ENCODE results near the gene PPP1R13B.

Gene PPP1R13B

GRCh38 chr14:103840014-103840413 is 7.4 kb downstream of the PPP1R13B start:
- no peak overlapping the region for H3K4me3 ChIP-seq (ENCODE audit: low read depth in 1 of 2, low read length in 2 of 2)
- H3K36me3 ChIP-seq (ENCODE audit: control insufficient read depth in 1 of 2, insufficient read depth in 2 of 2, low read length in 2 of 2): no peaks in the 10 kb centered on the region
- no peaks in the 10 kb centered on the region for H3K27me3 ChIP-seq (ENCODE audit: low read depth, low read length)
- H3K4me1 ChIP-seq (ENCODE audit: control insufficient read depth in 1 of 2, insufficient read depth in 2 of 2, low read length in 2 of 2): no peaks in the 10 kb centered on the region
- no peaks in the 10 kb centered on the region for H3K9me3 ChIP-seq (ENCODE audit: control insufficient read depth in 1 of 2, low read length in 2 of 2)
- H3K27ac ChIP-seq (ENCODE audit: low read length): no peak overlapping the region

GRCh38 chr14:103839579-103839978 is 7.8 kb downstream of the PPP1R13B start:
- no peaks in the 10 kb centered on the region for H3K4me1 ChIP-seq (ENCODE audit: control insufficient read depth in 1 of 2, insufficient read depth in 2 of 2, low read length in 2 of 2)
- no peak overlapping the region for H3K27ac ChIP-seq (ENCODE audit: low read length)
- no peaks in the 10 kb centered on the region for H3K36me3 ChIP-seq (ENCODE audit: control insufficient read depth in 1 of 2, insufficient read depth in 2 of 2, low read length in 2 of 2)

GRCh38 chr14:103838117-103838516 is 9.3 kb downstream of the PPP1R13B start:
- Histone ChIP-seq H3K27me3 (ENCODE audit: low read depth, low read length) (no peaks in the 10 kb centered on the region), H3K9me3 (ENCODE audit: control insufficient read depth in 1 of 2, low read length in 2 of 2) (no peaks in the 10 kb centered on the region), H3K36me3 (ENCODE audit: control insufficient read depth in 1 of 2, insufficient read depth in 2 of 2, low read length in 2 of 2) (no peaks in the 10 kb centered on the region), H3K4me1 (ENCODE audit: control insufficient read depth in 1 of 2, insufficient read depth in 2 of 2, low read length in 2 of 2) (no peaks in the 10 kb centered on the region), H3K27ac (ENCODE audit: low read length) (no peak overlapping the region), H3K4me3 (ENCODE audit: low read depth in 1 of 2, low read length in 2 of 2) (no peak overlapping the region)

More at GRCh38 chr14:103839579-103839978, 7.8 kb downstream of the PPP1R13B start:
- Histone ChIP-seq H3K27me3 (ENCODE audit: low read depth, low read length) (no peaks in the 10 kb centered on the region), H3K4me3 (ENCODE audit: low read depth in 1 of 2, low read length in 2 of 2) (no peak overlapping the region), H3K9me3 (ENCODE audit: control insufficient read depth in 1 of 2, low read length in 2 of 2) (no peaks in the 10 kb centered on the region)

GRCh38 chr14:103836976-103837725 is 10.2 kb downstream of the PPP1R13B start:
- Histone ChIP-seq H3K36me3 (ENCODE audit: control insufficient read depth in 1 of 2, insufficient read depth in 2 of 2, low read length in 2 of 2) (no peaks in the 10 kb centered on the region), H3K4me1 (ENCODE audit: control insufficient read depth in 1 of 2, insufficient read depth in 2 of 2, low read length in 2 of 2) (no peaks in the 10 kb centered on the region), H3K9me3 (ENCODE audit: control insufficient read depth in 1 of 2, low read length in 2 of 2) (no peaks in the 10 kb centered on the region), H3K27ac (ENCODE audit: low read length) (no peak overlapping the region), H3K27me3 (ENCODE audit: low read depth, low read length) (no peaks in the 10 kb centered on the region), H3K4me3 (ENCODE audit: low read depth in 1 of 2, low read length in 2 of 2) (no peak overlapping the region)

- Histone ChIP-seq H3K9me3 (ENCODE audit: control insufficient read depth in 1 of 2, low read length in 2 of 2) (no peaks in the 10 kb centered on the region), H3K27ac (ENCODE audit: low read length) (no peak overlapping the region), H3K4me1 (ENCODE audit: control insufficient read depth in 1 of 2, insufficient read depth in 2 of 2, low read length in 2 of 2) (no peaks in the 10 kb centered on the region), H3K4me3 (ENCODE audit: low read depth in 1 of 2, low read length in 2 of 2) (no peak overlapping the region), H3K27me3 (ENCODE audit: low read depth, low read length) (no peaks in the 10 kb centered on the region), H3K36me3 (ENCODE audit: control insufficient read depth in 1 of 2, insufficient read depth in 2 of 2, low read length in 2 of 2) (no peaks in the 10 kb centered on the region)
These were observed 12.4 kb downstream of the PPP1R13B start for GRCh38 chr14:103834956-103835355.

- Histone ChIP-seq H3K4me1 (ENCODE audit: control insufficient read depth in 1 of 2, insufficient read depth in 2 of 2, low read length in 2 of 2) (no peaks in the 10 kb centered on the region), H3K4me3 (ENCODE audit: low read depth in 1 of 2, low read length in 2 of 2) (no peak overlapping the region), H3K9me3 (ENCODE audit: control insufficient read depth in 1 of 2, low read length in 2 of 2) (no peaks in the 10 kb centered on the region), H3K36me3 (ENCODE audit: control insufficient read depth in 1 of 2, insufficient read depth in 2 of 2, low read length in 2 of 2) (no peaks in the 10 kb centered on the region), H3K27me3 (ENCODE audit: low read depth, low read length) (no peaks in the 10 kb centered on the region), H3K27ac (ENCODE audit: low read length) (no peak overlapping the region)
These were observed 13.7 kb downstream of the PPP1R13B start for GRCh38 chr14:103833711-103834110.

GRCh38 chr14:103832046-103832445 is 15.3 kb downstream of the PPP1R13B start:
- H3K27me3 ChIP-seq (ENCODE audit: low read depth, low read length): no peaks in the 10 kb centered on the region
- no peaks in the 10 kb centered on the region for H3K9me3 ChIP-seq (ENCODE audit: control insufficient read depth in 1 of 2, low read length in 2 of 2)
- no peak overlapping the region for H3K27ac ChIP-seq (ENCODE audit: low read length)
- peaks cover 0 to 4% of the 10 kb centered on the region in 2 donors for H3K4me1 ChIP-seq (ENCODE audit: control insufficient read depth in 1 of 2, insufficient read depth in 2 of 2, low read length in 2 of 2)
- H3K36me3 ChIP-seq (ENCODE audit: control insufficient read depth in 1 of 2, insufficient read depth in 2 of 2, low read length in 2 of 2): no peaks in the 10 kb centered on the region
- no peak overlapping the region for H3K4me3 ChIP-seq (ENCODE audit: low read depth in 1 of 2, low read length in 2 of 2)

GRCh38 chr14:103830511-103831270 is 16.7 kb downstream of the PPP1R13B start:
- Histone ChIP-seq H3K27me3 (ENCODE audit: low read depth, low read length) (no peaks in the 10 kb centered on the region), H3K4me3 (ENCODE audit: low read depth in 1 of 2, low read length in 2 of 2) (no peak overlapping the region), H3K36me3 (ENCODE audit: control insufficient read depth in 1 of 2, insufficient read depth in 2 of 2, low read length in 2 of 2) (no peaks in the 10 kb centered on the region), H3K27ac (ENCODE audit: low read length) (no peak overlapping the region), H3K4me1 (ENCODE audit: control insufficient read depth in 1 of 2, insufficient read depth in 2 of 2, low read length in 2 of 2) (peaks cover 0 to 4% of the 10 kb centered on the region in 2 donors), H3K9me3 (ENCODE audit: control insufficient read depth in 1 of 2, low read length in 2 of 2) (no peaks in the 10 kb centered on the region)

- no peaks in the 10 kb centered on the region for H3K36me3 ChIP-seq (ENCODE audit: control insufficient read depth in 1 of 2, insufficient read depth in 2 of 2, low read length in 2 of 2)
- peak overlapping the region; percentile 72 for H3K27ac ChIP-seq (ENCODE audit: low read length)
- no peaks in the 10 kb centered on the region for H3K27me3 ChIP-seq (ENCODE audit: low read depth, low read length)
- H3K4me1 ChIP-seq (ENCODE audit: control insufficient read depth in 1 of 2, insufficient read depth in 2 of 2, low read length in 2 of 2): peaks cover 0 to 4% of the 10 kb centered on the region in 2 donors
- no peak overlapping the region for H3K4me3 ChIP-seq (ENCODE audit: low read depth in 1 of 2, low read length in 2 of 2)
- H3K9me3 ChIP-seq (ENCODE audit: control insufficient read depth in 1 of 2, low read length in 2 of 2): no peaks in the 10 kb centered on the region
These were observed 18.9 kb downstream of the PPP1R13B start for GRCh38 chr14:103828315-103828967.

GRCh38 chr14:103825101-103825500 is 22.3 kb downstream of the PPP1R13B start:
- H3K27me3 ChIP-seq (ENCODE audit: low read depth, low read length): no peaks in the 10 kb centered on the region
- no peak overlapping the region for H3K27ac ChIP-seq (ENCODE audit: low read length)
- no peaks in the 10 kb centered on the region for H3K9me3 ChIP-seq (ENCODE audit: control insufficient read depth in 1 of 2, low read length in 2 of 2)
- H3K4me1 ChIP-seq (ENCODE audit: control insufficient read depth in 1 of 2, insufficient read depth in 2 of 2, low read length in 2 of 2): peaks cover 3 to 9% of the 10 kb centered on the region in 2 donors
- no peaks in the 10 kb centered on the region for H3K36me3 ChIP-seq (ENCODE audit: control insufficient read depth in 1 of 2, insufficient read depth in 2 of 2, low read length in 2 of 2)
- H3K4me3 ChIP-seq (ENCODE audit: low read depth in 1 of 2, low read length in 2 of 2): no peak overlapping the region

GRCh38 chr14:103820908-103821307 is 26.5 kb downstream of the PPP1R13B start:
- Histone ChIP-seq H3K9me3 (ENCODE audit: control insufficient read depth in 1 of 2, low read length in 2 of 2) (no peaks in the 10 kb centered on the region), H3K4me3 (ENCODE audit: low read depth in 1 of 2, low read length in 2 of 2) (no peak overlapping the region), H3K27ac (ENCODE audit: low read length) (no peak overlapping the region), H3K27me3 (ENCODE audit: low read depth, low read length) (no peaks in the 10 kb centered on the region), H3K36me3 (ENCODE audit: control insufficient read depth in 1 of 2, insufficient read depth in 2 of 2, low read length in 2 of 2) (no peaks in the 10 kb centered on the region), H3K4me1 (ENCODE audit: control insufficient read depth in 1 of 2, insufficient read depth in 2 of 2, low read length in 2 of 2) (peaks cover 3 to 13% of the 10 kb centered on the region in 2 donors)

Measured in muscle layer of duodenum (tissue), 2 donors.